GM19438 (cell line): Measurements from ENCODE around the gene WDR31.
"Not testable (repeated sequence)": the region's sequence is repeated elsewhere in the genome, so short reads cannot be mapped to it uniquely, and the experiment has no call there.

Experiments used
- ATAC-seq: cut with Tn5 transposase; IDR thresholded peaks from one replicate; pipeline ENCODE4 v1.9.1; 2021; ENCODE audit warnings: low read depth; ENCODE audit not compliant: unreplicated experiment

WDR31 gene

GRCh38 chr9:113298924-113299770, 40.9 kb downstream of the WDR31 start:
- ATAC-seq: no peak

- no peak for ATAC-seq
Observed at GRCh38 chr9:113298311-113298710, 41.8 kb downstream of the WDR31 start.

- ATAC-seq: no peak
Observed at GRCh38 chr9:113296796-113297558, 43.1 kb downstream of the WDR31 start.

- not testable (repeated sequence) for ATAC-seq
Observed at GRCh38 chr9:113296247-113296646, 43.8 kb downstream of the WDR31 start.

- ATAC-seq: no peak
Observed at GRCh38 chr9:113293285-113293878, 46.7 kb downstream of the WDR31 start.

GRCh38 chr9:113290052-113290607, 49.9 kb downstream of the WDR31 start:
- no peak for ATAC-seq

GRCh38 chr9:113289091-113289490, 51.0 kb downstream of the WDR31 start:
- ATAC-seq: no peak

GRCh38 chr9:113281356-113281755, 58.7 kb downstream of the WDR31 start:
- ATAC-seq: no peak

GRCh38 chr9:113278840-113279239, 61.2 kb downstream of the WDR31 start:
- no peak for ATAC-seq

- ATAC-seq: peak; percentile 99
Observed at GRCh38 chr9:113275157-113276131, 64.6 kb downstream of the WDR31 start, which contains the start of the genes CDC26 and PRPF4. Gene CDC26, minus strand, starts transcription at chr9:113275572. Its CDS starts 3,065 bp downstream, at chr9:113272507. Gene PRPF4, plus strand, starts transcription at chr9:113275658. Its CDS starts 86 bp downstream, at chr9:113275744.

- no peak for ATAC-seq
Observed at GRCh38 chr9:113274474-113275156, 65.5 kb downstream of the WDR31 start.

- no peak for ATAC-seq
Observed at GRCh38 chr9:113269871-113270270, 70.2 kb downstream of the WDR31 start.

GRCh38 chr9:113269355-113269754, 70.7 kb downstream of the WDR31 start:
- ATAC-seq: no peak

GRCh38 chr9:113267911-113268566, 72.0 kb downstream of the WDR31 start:
- no peak for ATAC-seq

- ATAC-seq: no peak
Observed at GRCh38 chr9:113266174-113266573, 73.9 kb downstream of the WDR31 start.
